SH-SY5Y (cell line): ENCODE results near the gene SPATA20.

Source experiments
- GATA2 ChIP-seq: IDR thresholded peaks from 2 replicates; pipeline ENCODE4 v1.6.1; 2011; ENCODE audit warnings: mild to moderate bottlenecking, low read depth, low read length
- GATA3 ChIP-seq: IDR thresholded peaks from 2 replicates; pipeline ENCODE4 v1.6.1; 2011; ENCODE audit warnings: low read depth, mild to moderate bottlenecking, low read length, moderate library complexity

GRCh38 chr17:50535407-50535806, 11.6 kb upstream of the SPATA20 start:
- TF ChIP-seq GATA2 (no peak), GATA3 (no peak)
